Measurements from ENCODE around the gene DMRTA1. TPM values are rescaled to one million over a fixed set of nuclear protein-coding genes. Genes with fewer than 3 reads are reported as not detected.
"Not testable (repeated sequence)": the region's sequence is repeated elsewhere in the genome, so short reads cannot be mapped to it uniquely, and the experiment has no call there.

DMRTA1 gene, protein sequence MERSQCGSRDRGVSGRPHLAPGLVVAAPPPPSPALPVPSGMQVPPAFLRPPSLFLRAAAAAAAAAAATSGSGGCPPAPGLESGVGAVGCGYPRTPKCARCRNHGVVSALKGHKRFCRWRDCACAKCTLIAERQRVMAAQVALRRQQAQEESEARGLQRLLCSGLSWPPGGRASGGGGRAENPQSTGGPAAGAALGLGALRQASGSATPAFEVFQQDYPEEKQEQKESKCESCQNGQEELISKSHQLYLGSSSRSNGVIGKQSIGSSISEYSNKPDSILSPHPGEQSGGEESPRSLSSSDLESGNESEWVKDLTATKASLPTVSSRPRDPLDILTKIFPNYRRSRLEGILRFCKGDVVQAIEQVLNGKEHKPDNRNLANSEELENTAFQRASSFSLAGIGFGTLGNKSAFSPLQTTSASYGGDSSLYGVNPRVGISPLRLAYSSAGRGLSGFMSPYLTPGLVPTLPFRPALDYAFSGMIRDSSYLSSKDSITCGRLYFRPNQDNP
- not detected for total RNA-seq

DNA sequence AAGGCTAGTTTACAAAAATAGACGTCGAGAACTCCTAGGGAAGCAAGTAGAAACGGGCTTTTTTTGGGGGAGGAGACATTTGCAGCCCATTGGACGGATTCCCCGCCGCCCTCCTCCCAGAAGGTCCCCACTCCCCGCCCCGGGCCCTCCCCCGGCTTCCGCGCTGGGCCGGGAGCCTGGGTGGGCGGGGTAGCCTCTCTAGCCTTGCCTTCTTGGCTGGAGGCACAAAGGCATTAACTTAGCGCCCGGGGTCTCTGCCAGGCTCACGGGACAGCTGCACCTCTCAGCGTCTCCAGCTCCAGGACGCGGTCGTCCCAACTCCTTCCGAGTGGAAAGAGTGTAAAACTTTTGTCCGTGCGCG lies at the start of gene DMRTA1:
DMRTA1 (plus strand) TSS at position 236 of the 361 bp plus-strand sequence. CDS start 242 bp downstream, outside the sequence.
- Mint-ChIP-seq H3K27ac (no peak within 1 kb of the TSS), H3K4me1 (peaks cover 2% of the 10 kb centered on the region), H3K36me3 (no peaks in the 10 kb centered on the region), H3K27me3 (peaks cover 62% of the 10 kb centered on the region), H3K4me3 (peak within 1 kb of the TSS; percentile 68), H3K9me3 (no peaks in the 10 kb centered on the region)
- POLR2A ChIA-PET = no interaction called here
- DNase-seq (peak; percentile 36), ATAC-seq (ENCODE audit: low read depth) (peak; percentile 39)

DNA sequence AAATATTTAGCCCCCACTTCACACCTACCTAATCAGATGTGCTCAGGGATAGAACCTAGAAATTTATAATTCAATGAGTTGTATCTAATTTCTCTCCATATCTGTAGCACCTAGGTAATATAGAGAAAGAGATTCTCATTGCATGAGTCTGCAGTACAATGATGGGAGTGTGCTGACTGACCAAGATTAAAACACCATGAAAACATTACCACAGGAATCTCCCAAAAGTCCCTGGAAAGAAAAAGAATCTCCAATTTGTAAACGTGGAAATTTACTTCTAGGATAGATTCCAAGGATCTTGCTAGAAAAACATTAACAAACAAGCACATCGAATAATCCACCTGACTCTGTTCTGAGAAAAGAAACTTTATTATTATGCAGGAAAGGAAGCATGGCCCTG lies 45.0 kb upstream of the DMRTA1 start:
- Mint-ChIP-seq H3K4me1 (no peaks in the 10 kb centered on the region), H3K27ac (no peak overlapping the region), H3K4me3 (no peak overlapping the region), H3K9me3 (no peaks in the 10 kb centered on the region), H3K36me3 (no peaks in the 10 kb centered on the region), H3K27me3 (no peaks in the 10 kb centered on the region)
- no peak for ATAC-seq (ENCODE audit: low read depth)
- POLR2A ChIA-PET = no interaction called here
- DNase-seq = no peak

DNA sequence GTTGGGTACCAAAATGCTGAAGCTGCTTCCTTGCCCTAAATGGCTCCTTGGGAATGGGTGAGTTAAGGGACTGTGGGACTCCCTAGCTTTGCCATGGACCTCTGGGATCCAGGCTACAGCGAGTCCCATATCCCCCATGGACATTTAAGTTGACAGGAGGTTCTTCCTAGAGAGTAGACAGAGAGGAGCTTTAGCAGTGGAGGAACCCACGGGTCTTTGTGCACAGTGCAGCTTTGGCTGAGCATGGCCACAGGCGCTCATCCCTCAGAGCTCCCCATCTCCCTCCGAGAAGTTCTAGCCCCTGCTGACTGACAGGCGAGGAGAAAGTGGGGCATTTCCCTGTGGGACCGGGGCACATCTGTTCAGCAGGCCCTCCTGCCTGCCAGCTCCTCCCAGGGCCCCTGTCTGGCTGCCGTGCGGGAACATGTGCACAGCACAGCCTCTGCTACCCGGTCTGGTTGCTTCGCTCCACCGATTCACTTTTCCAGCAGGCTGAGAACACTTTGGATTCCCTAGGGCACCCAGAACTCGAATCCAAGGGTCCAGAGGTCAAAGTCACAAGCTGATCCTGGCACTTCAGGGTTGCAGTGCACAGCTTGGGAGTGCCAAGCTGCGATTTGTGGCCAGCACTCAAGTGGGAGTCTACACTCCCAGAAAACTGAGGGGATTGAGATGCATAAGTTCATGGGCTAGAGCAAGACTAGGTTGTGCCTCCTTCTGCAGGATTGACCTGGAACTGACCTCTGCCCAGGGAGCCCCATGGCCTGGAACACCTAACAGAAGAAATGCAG lies 40.6 kb upstream of the DMRTA1 start:
- H3K4me3 Mint-ChIP-seq = no peak overlapping the region
- no peaks in the 10 kb centered on the region for H3K4me1 Mint-ChIP-seq
- ATAC-seq (ENCODE audit: low read depth) (no peak), DNase-seq (no peak)
- no peaks in the 10 kb centered on the region for H3K36me3 Mint-ChIP-seq
- peaks cover 1% of the 10 kb centered on the region for H3K9me3 Mint-ChIP-seq
- no peak overlapping the region for H3K27ac Mint-ChIP-seq
- POLR2A ChIA-PET = no interaction called here
- no peaks in the 10 kb centered on the region for H3K27me3 Mint-ChIP-seq

DNA sequence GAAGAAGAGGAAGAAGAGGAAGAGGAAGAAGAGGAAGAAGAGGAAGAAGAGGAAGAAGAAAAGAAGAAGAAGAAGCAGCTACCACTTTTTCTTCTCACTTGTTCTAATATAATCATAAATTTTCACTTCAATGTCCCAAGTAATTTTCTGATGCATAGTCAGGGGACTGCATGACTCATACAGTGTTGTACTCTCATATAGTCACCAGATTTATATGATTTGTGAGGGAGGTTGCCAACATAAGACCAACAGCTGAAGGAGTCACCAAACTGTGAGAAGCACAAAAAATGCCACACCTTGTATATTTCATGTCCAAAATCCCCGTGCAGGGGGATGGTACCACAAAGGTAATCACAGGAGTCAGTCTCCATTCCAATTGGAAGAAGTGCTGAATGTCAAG lies 32.7 kb upstream of the DMRTA1 start:
- Mint-ChIP-seq H3K4me3 (no peak overlapping the region), H3K36me3 (no peaks in the 10 kb centered on the region), H3K9me3 (peaks cover 1% of the 10 kb centered on the region), H3K4me1 (no peaks in the 10 kb centered on the region), H3K27ac (no peak overlapping the region), H3K27me3 (no peaks in the 10 kb centered on the region)
- ATAC-seq (ENCODE audit: low read depth) (no peak), DNase-seq (no peak)
- POLR2A ChIA-PET = no interaction called here

DNA sequence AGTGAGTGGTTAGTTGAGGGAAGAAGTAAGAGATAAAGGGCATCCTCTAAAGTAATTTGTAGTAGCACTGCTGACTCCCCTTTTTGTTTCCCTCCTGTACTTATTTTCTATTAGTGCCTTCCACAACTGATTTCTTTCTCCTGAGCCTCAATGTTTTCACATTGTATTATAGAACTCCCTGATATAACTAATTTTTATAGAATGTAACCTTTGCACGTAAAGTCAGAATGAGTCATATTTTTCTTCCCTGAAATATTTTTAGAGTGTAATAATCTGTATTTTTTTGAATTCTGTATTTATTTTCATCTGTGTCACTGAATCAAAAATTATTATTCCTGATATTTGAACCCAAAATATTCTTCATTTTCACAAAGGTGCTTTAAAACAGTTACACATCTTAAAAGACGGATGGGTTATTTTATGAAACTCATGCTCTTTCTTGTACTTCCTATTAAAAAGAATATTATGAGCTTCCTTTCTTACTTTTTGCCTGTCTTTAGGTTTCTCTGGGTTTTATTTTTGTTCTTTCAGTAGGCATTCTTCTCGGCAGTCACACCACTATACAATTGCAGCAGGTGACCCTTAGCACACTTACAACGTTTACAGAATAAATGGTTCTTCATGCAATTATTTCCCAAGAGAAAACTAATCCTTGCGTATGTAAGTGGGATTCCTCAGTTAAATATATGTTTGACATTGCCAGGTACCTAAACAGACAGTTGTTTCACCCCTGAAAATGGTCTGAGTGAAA lies 30.5 kb upstream of the DMRTA1 start:
- no peak overlapping the region for H3K4me3 Mint-ChIP-seq
- no peak overlapping the region for H3K27ac Mint-ChIP-seq
- H3K36me3 Mint-ChIP-seq = no peaks in the 10 kb centered on the region
- no peaks in the 10 kb centered on the region for H3K9me3 Mint-ChIP-seq
- DNase-seq (no peak), ATAC-seq (ENCODE audit: low read depth) (no peak)
- peaks cover 2% of the 10 kb centered on the region for H3K27me3 Mint-ChIP-seq
- POLR2A ChIA-PET = no interaction called here
- no peaks in the 10 kb centered on the region for H3K4me1 Mint-ChIP-seq

DNA sequence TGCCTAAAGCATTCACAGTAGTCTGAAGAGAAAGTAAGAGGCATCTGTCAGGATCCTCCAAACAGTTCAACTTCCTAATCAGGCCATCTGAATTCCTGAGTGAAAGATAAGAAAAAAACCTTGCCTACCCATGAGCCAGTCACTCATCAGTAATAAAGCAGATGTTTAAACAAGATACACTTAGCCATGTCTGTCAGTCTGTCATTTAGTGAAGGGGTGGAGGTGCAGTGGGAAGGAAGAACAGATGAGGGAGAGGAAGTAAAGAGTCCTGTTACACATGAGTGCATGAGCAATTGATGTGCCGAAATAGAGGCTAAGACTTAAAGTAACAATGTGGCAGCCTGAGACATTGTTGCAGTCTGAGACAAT lies 29.9 kb upstream of the DMRTA1 start:
- Mint-ChIP-seq H3K4me3 (no peak overlapping the region), H3K27me3 (peaks cover 2% of the 10 kb centered on the region), H3K36me3 (no peaks in the 10 kb centered on the region), H3K4me1 (no peaks in the 10 kb centered on the region), H3K9me3 (no peaks in the 10 kb centered on the region), H3K27ac (no peak overlapping the region)
- DNase-seq (no peak), ATAC-seq (ENCODE audit: low read depth) (no peak)
- POLR2A ChIA-PET = no interaction called here

DNA sequence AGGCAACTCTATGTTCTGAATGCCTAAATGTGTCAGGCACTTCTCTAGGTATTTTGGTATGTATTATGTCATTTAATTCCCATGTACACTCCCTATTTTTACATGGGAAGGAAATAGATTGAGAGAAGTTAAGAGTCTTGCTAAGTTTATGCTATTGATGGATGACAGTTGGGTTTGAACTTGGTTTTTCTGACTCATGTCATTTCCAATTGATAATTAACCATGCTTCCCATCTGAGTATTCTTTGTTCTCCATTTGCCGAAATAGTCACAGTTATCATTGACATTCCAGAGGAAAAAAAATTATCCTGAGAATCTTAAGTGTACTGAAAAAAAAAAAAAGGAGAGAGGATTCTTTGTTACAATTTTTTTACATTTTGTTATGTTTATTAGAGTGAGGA lies 23.1 kb upstream of the DMRTA1 start:
- Mint-ChIP-seq H3K36me3 (no peaks in the 10 kb centered on the region), H3K4me3 (no peak overlapping the region), H3K9me3 (no peaks in the 10 kb centered on the region), H3K4me1 (no peaks in the 10 kb centered on the region), H3K27ac (no peak overlapping the region), H3K27me3 (peaks cover 5% of the 10 kb centered on the region)
- ATAC-seq (ENCODE audit: low read depth) (no peak), DNase-seq (no peak)
- POLR2A ChIA-PET = no interaction called here

DNA sequence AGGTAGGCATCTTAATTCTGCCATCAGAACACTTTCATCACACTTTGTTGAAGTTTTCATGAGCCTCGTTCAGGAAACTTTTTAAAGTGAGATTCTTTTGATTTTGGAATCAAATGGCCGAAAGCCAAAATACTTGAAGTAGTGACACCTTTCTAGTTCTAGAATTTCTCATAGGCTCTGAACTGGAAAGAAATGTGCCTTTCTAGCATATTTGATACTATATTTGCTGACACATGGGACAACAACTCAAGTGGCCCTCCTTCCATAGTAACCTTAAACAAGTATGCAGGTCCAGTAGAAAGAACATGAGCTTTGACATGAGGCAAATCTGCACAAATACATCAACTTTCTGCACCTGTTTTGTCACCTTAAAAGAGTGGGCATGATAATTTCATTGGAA lies 22.0 kb upstream of the DMRTA1 start:
- H3K27ac Mint-ChIP-seq = no peak overlapping the region
- H3K9me3 Mint-ChIP-seq = no peaks in the 10 kb centered on the region
- peaks cover 5% of the 10 kb centered on the region for H3K27me3 Mint-ChIP-seq
- H3K4me1 Mint-ChIP-seq = no peaks in the 10 kb centered on the region
- no peak for ATAC-seq (ENCODE audit: low read depth)
- DNase-seq = no peak
- H3K4me3 Mint-ChIP-seq = no peak overlapping the region
- POLR2A ChIA-PET = no interaction called here
- no peaks in the 10 kb centered on the region for H3K36me3 Mint-ChIP-seq

DNA sequence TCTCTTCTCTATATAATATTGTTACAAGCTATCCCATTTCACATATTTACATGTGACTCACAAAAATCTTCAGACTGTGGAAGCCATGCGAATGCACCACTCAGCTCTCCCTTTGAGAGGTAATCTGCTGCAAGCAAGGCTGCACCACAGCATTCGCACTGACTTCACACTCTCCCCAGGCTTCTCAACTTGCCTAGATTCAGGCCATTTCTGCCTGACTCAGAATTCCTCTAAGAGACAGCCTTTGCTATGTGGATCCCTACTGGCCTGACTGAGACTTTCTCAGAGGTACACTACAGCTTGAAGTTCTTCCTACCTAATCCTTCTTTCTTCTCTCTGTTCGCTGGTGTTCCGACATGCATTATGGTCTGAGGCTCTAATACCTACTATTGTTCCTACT lies 21.1 kb upstream of the DMRTA1 start:
- ATAC-seq (ENCODE audit: low read depth) (no peak), DNase-seq (no peak)
- POLR2A ChIA-PET = no interaction called here
- H3K36me3 Mint-ChIP-seq = no peaks in the 10 kb centered on the region
- H3K4me1 Mint-ChIP-seq = no peaks in the 10 kb centered on the region
- H3K27me3 Mint-ChIP-seq = peaks cover 3% of the 10 kb centered on the region
- H3K27ac Mint-ChIP-seq = no peak overlapping the region
- no peaks in the 10 kb centered on the region for H3K9me3 Mint-ChIP-seq
- H3K4me3 Mint-ChIP-seq = no peak overlapping the region

DNA sequence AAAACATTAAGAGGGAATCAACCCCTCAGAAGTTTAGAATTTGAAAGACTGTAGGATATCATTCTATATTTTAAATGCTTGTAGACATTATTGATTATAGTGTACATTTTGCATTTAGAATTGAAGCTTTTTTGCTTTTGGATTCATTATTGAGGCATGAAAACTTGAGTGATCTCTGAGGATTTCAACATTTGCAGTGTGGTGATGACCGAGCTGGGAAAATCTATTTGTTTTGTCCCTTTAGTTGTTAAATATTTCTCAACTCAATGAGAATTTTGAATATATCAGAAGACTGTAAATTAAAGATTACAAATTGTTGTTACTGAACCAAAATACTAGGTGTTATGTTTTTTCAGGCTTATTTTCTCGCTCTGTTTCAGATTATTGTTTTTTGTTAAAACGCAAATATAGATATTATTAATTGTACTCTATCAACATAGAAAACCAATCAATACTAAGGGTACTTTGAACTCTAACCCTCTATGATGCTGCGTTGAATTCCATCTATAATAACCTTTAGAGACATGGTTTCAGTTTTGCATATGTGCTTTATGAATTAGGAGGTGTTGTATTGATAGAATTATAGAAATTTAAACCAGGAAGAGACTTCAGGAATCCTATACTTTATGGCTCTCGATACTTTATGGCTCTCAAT lies 19.3 kb upstream of the DMRTA1 start:
- Mint-ChIP-seq H3K27me3 (peaks cover 10% of the 10 kb centered on the region), H3K4me3 (no peak overlapping the region), H3K9me3 (no peaks in the 10 kb centered on the region), H3K27ac (no peak overlapping the region), H3K36me3 (no peaks in the 10 kb centered on the region), H3K4me1 (no peaks in the 10 kb centered on the region)
- POLR2A ChIA-PET = no interaction called here
- no peak for DNase-seq
- no peak for ATAC-seq (ENCODE audit: low read depth)

DNA sequence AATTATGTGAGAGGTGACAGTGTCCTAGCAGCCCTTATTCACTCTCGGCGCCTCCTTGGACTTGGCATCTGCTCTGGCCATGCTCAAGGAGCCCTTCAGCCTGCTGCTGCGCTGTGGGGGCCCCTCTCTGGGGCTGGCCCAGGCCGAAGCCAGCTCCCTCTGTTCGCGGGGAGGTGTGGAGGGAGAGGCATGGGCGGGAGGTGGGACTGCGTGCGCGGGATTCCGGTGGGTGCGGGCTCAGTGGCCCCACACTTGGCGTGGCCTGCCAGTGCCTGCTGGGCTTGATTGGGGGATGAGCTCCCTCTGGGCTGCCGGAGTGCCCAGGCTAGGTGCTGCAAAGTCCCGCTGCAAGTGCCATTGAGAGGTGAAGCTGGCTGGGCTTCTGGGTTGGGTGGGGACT lies 12.9 kb upstream of the DMRTA1 start:
- Mint-ChIP-seq H3K36me3 (no peaks in the 10 kb centered on the region), H3K4me3 (no peak overlapping the region), H3K27ac (no peak overlapping the region), H3K9me3 (no peaks in the 10 kb centered on the region), H3K27me3 (peaks cover 7% of the 10 kb centered on the region), H3K4me1 (no peaks in the 10 kb centered on the region)
- DNase-seq = no peak
- POLR2A ChIA-PET = no interaction called here
- no peak for ATAC-seq (ENCODE audit: low read depth)

DNA sequence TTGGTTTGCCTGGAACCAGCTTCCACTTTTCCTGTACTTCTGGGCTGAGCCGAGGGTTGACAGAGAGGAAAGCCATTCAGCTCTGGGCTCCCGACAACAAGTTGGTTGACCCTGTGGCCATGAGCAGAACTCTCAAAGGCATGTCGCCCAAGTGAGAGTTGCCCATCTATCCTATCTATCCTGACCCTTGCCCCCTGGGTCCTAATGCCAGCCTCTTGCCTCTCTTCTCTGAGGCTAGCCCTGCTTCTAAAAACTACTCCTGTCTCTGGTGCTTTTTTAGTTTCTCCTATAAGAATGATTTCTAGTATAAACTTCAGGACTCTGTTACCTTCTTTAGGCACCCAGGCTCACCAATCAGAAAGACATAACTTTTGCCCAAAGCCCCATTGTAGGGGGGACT lies 11.4 kb upstream of the DMRTA1 start:
- H3K9me3 Mint-ChIP-seq; DNase-seq; H3K27ac Mint-ChIP-seq; H3K27me3 Mint-ChIP-seq; H3K36me3 Mint-ChIP-seq; H3K4me1 Mint-ChIP-seq; POLR2A ChIA-PET; ATAC-seq (ENCODE audit: low read depth); H3K4me3 Mint-ChIP-seq: not testable (repeated sequence)

DNA sequence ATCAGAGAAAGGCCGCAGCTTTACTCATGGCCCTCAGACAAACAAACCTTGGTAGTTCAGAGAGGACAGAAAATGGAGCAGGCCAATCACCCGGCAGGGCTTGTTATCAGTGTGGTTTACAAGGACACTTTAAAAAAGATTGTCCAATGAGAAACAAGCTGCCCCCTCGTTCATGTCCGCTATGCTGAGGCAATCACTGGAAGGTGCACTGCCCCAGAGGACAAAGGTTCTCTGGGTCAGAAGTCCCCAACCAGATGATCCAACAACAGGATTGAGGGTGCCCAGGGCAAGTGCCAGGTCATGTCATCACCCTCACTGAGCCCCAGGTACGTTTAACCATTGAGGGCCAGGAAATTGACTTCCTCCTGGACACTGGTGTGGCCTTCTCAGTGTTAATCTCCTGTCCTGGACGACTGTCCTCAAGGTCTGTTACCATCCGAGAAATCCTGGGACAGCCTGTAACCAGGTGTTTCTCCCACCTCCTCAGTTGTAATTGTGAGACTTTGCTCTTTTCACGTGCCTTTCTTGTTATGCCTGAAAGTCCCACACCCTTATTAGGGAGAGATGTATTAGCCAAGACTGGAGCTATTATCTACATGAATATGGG lies 9.1 kb upstream of the DMRTA1 start:
- DNase-seq = not testable (repeated sequence)

More for the DNA sequence above, 9.1 kb upstream of the DMRTA1 start:
- H3K27me3 Mint-ChIP-seq; POLR2A ChIA-PET; H3K4me1 Mint-ChIP-seq; H3K27ac Mint-ChIP-seq; H3K9me3 Mint-ChIP-seq; ATAC-seq (ENCODE audit: low read depth); H3K36me3 Mint-ChIP-seq; H3K4me3 Mint-ChIP-seq: not testable (repeated sequence)

Measured in activated naive CD8-positive, alpha-beta T cell treated with anti-CD3 and anti-CD28 coated beads, Interleukin-2, amount 10 ng/mL, durations not matched to agents 7 days and 5 days (primary cell).